NCI-H2081 treated with DMSO at 0.1 percent for 48 hours (cell line): ENCODE results near the gene SYNE1.
"Not testable (repeated sequence)": the region's sequence is repeated elsewhere in the genome, so short reads cannot be mapped to it uniquely, and the experiment has no call there.

ENCODE experiments used
- DNase-seq: peaks from one replicate; lab custom pipeline; 2025; lab: John Stamatoyannopoulos, UW

The SYNE1 gene

DNA sequence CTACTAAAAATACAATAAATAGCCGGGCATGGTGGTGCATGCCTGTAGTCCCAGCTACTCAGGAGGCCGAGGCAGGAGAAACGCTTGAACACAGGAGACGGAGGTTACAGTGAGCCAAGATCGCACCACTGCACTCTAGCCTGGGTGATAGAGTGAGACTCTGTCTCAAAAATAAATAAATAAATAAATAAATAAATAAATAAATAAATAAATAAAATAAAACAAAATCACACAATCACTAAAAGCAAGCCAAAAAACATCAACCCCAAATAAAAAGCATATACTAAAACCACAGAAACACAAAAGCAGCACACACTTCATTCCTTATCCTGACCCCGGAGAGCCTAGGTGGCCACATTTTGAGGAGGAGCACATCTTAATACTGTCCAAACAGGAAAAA lies 498.8 kb downstream of the SYNE1 start:
- DNase-seq: not testable (repeated sequence)

DNA sequence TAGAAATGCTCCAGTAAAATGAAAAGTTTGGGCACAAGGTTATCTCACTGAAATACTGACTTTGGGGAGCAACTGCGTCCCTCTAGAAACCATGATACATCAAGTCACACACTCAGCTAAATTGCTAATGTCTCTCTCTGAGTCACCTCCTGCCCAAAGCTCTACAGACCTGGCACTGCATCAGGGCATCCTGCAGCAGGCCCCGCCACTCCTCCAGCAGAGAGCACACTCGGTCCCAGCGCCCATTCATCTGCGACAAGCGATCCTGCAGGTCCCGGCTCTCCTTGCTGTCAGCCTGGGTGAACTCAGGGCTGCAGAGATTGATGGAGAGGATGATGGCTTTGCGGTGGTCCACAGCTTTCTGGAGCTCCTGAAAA lies 500.7 kb downstream of the SYNE1 start:
- no peak for DNase-seq

DNA sequence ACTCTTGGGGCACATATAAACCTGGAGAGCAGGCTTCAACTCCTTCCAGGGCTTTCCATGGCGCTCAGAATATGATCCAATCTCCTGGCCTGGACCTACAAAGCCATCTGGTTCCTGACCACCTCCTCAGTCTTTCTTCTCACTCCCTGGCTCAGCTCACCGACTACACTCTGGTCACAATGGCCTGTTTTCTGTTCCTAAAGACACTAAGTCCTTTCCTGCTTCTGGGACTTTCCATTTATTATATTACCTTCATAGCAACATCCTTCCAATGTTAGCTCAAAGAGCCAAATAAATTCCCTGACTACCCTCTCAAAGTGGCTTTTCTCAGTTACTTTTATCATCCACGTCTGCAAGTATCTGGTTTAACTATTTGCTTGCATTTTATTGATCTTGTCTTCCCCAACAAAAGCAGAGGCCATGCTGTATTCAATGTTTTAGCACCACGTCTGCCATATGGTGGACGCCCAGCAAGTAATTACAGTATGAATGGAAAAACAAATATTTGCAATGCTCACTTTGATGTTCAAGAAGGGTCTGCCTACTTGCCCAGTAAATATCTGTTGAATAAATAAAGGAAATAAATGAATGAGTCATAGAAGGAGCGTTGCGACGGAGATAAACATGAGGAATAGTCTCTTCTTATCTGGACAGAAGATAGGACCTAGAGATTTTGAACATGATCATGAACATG lies 501.3 kb downstream of the SYNE1 start:
- DNase-seq: no peak

DNA sequence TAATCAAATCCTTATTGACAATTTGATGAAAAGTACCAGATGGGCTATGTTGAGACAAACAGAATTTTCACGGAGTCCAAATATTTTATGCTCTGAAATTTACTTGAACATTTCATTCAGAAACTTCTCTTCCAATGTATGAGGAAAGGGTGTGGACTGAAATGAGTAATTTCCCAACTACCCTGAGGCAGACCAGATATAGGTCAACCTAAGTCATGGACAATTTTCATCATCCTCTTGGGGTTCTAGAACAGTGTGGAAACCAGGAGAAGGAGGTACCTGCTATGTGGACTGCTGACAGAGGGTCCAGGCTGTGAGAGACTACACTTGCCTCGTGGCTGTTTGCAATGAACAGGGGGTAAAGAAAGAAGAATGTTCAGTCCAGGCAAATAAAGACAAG lies 506.7 kb downstream of the SYNE1 start:
- DNase-seq: no peak

DNA sequence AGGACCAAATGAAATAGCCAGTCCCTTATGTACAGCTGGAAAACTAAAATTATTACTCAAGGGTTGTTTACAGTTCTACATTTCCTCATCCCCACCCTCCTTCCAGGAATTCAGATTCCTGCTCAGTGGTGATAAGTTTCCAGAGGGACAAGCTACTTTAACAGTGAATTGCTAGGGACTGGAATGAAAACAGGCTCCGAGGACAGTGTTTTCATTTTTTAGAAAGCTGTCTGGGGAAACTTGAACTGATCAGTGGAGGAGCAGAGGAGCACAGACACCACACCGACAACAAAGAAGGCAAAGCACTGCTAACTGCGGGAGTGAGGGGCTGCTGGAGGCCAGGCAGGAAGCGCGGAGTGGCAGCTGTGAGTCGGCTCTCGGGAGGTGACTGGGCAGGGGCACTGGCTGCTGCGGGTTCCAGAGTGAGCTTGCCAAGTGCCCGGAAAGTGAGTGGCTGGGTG lies 507.4 kb downstream of the SYNE1 start:
- DNase-seq: no peak

DNA sequence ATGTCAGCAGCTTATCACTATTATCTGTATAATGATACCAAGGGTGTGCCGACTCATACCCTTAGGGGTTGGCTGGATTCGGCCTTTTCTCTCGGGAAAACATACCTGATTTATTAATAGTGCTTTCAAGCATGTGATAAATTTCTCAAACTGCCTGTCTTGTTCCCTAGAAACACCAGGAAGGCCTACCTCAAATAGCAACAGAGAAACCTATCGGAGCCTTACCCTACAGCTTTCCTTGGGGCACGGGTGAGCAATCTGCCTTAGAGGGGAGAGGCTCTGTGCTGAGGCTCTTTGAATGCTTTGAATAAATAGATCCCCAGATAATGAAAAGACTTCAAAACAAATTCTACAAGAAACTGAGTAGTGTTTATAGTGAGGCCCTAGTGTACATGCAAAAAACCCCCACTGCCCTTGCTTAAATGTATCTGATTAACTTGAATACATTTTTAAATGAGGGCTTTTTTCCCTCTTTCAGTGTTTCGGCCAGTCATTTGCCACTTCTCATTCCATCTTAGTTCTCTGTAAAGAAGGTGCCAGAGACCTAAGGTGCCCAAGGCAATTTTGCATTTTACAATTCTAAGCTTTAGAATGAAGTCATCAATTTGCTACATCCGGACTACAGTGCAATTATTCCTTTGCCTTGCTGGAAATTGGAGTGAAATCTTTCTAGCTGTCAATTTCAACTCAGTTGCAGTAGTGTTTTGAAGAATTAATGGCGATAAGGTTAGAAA lies 509.6 kb downstream of the SYNE1 start:
- no peak for DNase-seq

DNA sequence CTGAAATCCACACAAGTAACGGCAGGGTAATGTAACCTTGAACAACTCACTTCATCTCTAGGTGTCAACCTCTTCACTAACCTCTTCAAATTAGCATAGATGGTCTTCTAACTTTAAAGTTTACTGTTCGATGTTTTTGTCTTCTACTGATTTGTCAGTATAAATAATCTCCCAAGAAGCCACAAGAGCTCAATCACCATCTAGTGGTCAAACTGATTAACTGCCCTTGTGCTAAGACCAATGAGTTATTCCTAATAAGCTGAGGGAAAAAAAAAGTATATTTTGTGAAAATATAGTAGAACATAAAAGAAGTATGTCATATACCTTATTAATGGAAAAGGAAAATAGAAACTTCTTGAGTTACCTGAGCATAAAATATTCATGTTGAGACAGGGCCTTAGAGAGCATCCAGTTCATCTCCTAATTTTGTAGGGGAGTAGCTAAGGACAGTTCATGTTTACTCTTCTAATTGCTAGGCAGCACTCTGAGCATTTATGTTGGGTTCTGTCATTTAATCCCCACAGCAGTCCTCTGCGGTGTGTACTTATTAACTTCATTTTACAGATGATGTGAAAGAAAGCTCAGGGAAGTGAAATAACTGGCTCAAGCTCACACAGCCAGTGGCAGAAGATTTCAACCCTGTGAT lies 512.6 kb downstream of the SYNE1 start:
- DNase-seq: no peak

DNA sequence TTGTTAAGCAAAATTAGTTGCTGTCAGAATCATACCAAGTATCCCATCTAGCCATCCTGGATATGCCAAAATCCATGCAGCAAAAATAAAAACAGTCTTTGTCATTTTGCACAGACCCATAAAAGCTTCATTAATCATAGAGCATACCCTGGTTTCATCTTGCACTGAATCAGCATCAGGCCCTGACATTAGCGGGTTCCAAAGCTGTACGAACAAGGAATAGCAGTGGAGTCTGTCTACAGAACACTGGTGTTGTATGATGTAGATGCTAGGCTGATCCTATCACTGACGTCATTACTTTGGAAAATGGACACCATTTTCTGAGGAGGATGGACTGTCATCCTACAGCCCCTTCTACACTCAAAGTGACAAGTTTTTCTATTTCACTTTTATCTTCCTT lies 514.1 kb downstream of the SYNE1 start:
- DNase-seq: no peak

DNA sequence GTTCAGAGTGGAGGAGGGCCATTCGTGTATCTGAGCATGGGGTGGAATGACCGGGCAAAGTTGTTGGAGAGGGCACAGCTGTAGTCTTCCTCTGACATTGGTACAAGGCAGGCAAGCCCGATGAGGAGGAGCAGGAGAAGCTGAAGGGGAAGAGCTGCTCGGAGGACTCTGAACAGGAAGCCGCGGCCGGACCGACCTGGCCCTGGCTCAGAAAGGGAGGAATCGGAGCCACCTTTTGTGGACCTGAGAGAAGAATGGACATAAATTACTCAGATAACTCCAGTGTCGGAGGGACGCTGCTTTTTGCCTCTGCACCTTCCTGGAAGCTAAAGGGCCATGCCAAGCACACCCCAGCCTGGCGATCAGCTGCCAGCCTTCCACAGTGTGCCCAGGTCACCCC lies 514.7 kb downstream of the SYNE1 start:
- no peak for DNase-seq

DNA sequence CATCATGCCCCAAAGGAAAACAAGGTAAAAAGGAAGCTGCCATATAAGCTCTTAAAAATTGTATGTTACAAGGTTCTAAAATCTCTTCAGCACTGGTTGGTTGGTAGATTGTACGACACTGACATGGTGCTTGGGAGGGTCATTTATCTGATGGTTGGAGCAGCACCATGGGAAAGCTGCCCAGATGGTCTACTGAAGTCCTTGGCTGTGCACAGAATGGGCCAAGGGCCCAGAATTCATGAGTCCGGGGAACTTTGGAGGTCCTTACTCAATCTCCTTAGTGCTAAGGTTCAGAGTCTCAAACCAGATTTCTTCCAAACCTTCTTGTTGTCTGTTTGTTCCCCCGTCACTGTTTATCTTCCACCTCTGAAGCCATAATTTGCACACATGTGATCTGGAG lies 515.3 kb downstream of the SYNE1 start:
- no peak for DNase-seq

DNA sequence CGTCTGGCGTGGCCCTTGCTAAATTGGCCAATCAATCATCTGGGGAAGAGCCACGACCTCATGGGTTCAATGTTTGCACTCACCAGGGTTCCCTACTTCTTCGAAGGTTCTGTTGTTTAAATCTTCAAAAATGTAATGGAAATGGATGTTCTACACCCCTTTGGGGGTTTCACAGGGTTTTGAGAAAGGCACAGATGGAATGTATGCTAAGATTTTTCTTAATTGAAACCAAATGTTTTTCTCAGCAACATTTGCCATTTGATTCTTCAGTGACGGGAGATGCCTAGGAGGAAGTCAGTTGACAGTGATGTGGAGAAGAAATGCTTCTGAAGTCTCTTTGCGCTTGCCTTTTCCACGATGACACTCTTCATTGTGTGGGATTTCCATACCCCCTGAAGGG lies 517.3 kb downstream of the SYNE1 start:
- no peak for DNase-seq

DNA sequence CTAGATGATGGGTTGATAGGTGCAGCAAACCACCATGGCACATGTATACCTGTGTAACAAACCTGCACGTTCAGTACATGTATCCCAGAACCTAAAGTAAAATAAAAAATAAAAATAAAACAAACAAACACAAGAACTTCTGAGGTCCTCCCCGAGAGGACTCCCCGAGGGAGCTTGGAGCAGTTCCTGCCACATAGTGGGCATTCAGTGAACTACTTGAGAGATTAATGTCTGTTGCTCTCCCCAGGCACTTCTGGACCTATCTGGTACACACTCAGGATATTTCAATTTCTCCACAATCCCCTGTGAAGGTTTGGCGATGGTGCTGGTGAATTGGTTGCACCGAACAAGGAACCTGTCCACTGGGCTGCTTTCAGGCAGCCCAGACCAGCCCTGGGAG lies 518.5 kb downstream of the SYNE1 start:
- no peak for DNase-seq

DNA sequence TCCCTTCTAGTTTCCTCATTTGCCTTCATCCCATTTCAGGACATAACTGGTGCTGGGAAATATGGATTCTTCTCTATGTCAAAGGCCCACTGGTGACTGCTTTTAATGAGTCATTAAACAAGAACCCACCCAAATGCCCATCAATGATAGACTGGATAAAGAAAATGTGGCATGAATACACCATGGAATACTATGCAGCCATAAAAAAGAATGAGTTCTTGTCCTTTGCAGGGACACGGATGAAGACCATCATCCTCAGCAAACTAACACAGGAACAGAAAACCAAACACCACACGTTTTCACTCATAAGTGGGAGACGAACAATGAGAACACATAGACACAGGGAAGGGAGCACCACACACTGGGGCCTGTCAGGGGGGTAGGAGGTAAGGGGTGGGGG lies 518.9 kb downstream of the SYNE1 start:
- no peak for DNase-seq

DNA sequence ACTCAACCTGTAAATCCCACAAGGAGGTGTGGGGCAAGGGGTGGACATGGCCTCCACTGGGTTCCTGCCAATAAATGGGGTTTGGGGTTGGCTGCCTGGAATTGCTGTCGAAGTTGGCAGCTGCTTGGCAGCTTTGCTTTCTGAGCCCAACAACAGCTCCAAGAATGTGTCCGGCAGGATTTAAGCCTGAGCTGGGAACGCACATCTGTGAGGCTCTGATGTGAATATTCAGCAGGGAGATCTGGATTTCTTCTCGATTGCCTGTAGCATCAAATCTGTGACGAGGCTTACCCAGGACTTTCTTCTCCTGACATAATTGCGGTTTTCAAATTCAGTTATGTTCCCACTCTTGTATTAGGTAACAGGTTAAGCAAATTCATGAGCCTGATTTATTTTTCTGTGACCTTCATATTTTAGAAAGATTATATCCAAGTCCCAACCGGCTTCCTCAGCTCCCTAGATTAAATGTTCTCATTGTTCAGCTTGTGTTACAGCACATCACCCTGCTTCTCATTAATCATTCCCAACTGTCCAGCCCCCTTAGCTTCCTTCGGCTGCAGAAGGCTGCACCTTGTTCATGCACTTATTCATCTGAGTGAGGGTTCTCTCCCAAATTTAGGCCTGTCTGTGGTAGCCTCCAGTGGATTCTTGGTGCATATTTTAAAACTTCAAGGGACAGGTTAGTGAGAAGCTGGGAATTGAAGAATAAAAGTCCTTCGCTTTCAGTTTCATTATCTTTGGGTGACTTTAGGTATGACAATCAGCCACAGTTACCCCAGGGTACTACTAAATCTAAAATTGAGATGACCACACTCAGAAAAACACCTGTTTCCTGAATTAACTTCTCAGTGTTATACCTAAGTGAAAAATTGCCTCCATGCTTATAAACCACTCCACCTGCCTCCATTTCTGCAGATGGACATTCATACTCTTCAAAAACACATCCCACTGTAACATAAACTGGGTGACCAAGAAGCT lies 519.7 kb downstream of the SYNE1 start:
- DNase-seq: no peak

DNA sequence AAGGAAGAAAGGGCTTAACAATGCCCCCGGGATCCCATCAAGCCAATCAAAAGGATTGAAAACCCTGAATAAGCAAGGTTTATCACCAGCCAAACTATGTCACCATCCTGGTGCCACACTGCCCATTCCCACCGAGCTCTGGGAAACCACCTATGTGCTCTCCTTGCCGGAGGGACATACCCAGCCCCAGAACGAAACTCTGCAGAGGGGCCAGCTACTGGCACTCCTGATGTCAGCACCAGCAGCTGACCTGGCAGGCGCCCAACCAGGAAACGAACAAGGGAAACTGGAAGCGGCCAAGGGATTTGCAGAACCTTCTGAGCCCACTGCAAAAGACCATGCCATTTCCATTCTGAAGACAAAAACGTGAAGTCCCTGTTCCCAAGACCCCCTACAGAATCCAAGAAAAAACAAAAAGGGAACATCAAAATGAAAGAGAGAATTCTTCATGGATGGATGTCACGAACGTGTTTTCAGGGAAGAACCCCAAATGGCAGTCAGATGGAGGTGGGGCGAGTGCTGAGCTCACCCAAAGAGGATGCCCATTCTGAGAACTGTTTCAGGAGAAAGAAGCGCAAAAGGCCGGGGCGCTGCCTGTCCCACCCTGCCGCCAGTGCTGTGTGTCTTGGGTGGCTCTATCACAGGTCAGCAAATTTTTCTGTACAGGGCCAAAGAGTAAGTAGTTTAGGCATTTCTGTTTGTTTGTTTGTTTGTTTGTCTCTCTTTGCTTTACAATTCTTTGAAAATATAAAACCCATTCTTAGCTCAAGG lies 524.5 kb downstream of the SYNE1 start:
- no peak for DNase-seq

DNA sequence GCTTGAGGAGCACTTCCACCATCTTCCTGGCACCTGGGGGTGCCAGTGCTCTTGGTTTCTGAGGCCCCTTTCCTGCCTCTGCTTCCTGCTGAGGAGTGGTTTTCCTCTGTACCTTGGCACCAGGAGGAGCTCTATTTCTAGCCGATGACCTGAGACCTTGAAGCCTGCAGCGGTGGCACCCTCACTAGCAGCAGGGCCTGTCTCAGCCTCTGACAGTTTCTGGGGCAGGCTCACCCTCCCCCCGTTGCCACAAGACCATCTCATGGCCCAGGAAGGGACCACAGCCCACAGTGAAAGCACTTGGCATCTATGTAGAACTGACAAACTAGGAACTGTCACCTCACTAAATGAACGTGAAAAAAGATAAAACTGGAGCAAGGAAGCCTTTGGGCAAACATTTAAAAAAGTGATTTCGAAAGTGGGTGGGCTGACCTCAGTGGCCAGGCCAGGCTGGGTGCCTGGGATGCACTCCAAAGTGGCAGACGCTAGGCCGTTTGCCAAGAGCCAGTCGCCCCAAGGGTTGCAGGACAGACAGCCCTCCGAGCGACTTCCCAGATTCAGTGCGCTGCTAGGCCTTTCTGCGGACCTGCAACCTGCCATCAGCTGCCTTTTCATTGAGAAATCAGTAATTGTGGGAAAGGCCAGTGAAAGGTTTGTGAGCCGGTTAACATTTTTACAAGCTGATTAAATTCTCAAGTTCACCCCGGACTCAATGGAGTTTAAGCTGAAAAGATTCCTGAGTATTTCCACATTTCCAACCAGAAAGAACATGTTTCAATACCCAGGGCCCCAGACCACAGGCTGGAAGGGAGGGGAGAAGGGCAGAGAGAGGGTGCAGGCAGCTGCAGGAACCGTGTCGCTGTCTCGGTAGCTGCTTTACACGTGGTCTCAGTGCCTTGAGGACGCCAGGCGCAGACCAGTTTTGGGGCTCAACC lies 526.0 kb downstream of the SYNE1 start:
- no peak for DNase-seq

DNA sequence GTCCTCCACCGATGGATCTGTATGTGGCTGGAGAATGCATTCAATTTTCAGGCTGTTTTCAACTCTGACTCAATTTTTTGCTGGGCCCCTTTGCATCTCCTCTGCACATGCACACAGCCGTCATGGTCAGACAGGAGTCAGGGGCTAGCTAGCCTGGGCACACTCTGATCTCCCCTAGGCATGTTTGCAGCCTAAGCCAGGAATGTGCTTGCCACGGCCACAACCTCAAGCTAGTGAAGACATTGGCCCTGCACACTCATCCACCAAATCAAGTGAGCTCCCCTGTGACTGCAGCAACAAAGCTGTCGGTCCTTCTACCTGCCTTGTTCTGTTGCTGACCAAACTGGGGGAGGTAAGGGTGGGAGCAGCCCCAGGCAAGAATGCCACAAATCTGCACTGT lies 529.2 kb downstream of the SYNE1 start:
- no peak for DNase-seq

DNA sequence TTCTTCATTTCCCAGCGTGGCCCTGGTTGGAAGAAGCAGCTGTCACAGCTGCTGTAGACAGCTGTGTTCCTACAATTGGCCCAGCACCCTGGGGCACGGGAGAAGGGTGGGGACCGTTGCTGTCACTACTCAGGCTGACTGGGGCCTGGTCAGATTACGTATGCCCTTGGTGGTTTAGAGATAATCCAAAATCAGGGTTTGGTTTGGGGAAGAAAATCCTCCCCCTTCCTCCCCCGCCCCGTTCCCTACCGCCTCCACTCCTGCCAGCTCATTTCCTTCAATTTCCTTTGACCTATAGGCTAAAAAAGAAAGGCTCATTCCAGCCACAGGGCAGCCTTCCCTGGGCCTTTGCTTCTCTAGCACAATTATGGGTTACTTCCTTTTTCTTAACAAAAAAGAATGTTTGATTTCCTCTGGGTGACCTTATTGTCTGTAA lies 537.0 kb downstream of the SYNE1 start:
- DNase-seq: no peak

DNA sequence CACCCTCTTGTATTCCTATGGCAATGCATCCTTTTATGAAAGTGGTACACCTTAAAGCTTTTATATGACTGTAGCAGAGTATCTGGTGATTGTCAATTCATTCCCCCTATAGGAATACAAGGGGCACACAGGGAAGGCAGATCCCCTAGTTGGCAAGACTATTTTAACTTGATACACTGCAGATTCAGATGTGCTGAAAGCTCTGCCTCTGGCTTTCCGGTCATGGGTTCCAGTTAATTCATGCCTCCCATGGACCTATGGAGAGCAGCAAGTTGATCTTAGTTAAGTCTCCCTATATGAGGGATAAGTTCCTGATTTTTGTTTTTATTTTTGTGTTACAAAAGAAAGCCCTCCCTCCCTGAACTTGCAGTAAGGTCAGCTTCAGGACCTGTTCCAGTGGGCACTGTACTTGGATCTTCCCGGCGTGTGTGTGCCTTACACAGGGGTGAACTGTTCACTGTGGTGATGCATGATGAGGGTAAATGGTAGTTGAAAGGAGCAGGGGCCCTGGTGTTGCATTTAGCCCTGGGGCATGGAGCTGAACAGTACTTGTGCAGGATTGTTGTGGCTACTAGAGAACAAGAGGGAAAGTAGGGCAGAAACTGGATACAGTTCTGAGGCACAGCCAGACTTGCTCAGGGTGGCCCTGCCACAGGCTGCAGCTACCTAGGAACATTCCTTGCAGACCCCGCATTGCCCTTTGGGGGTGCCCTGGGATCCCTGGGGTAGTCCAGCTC lies 537.5 kb downstream of the SYNE1 start:
- no peak for DNase-seq
